HFFc6 (cell line): Measurements from ENCODE around the gene IMPDH1. TPM values are rescaled to one million over a fixed set of nuclear protein-coding genes. Genes with fewer than 3 reads are reported as not detected.
A peak's percentile ranks its signal among the peaks of the same experiment; 100 is the strongest.

ENCODE experiments used
- DNase-seq: peaks from one replicate; pipeline ENCODE4 v3.0.0-alpha.2; 2018
- H3K27ac Mint-ChIP-seq: 2 replicates; pipeline ENCODE4 v1.8.0; 2020; ENCODE audit warnings: mild to moderate bottlenecking, mixed read lengths
- H3K27me3 Mint-ChIP-seq: 2 replicates; pipeline ENCODE4 v1.8.0; 2021; ENCODE audit warnings: mild to moderate bottlenecking, moderate library complexity, mixed read lengths; ENCODE audit not compliant: insufficient read depth
- H3K36me3 Mint-ChIP-seq: 2 replicates; pipeline ENCODE4 v1.8.0; 2021; ENCODE audit warnings: low read depth, mixed read lengths
- H3K4me1 Mint-ChIP-seq: 2 replicates; pipeline ENCODE4 v1.8.0; 2020; ENCODE audit warnings: low read depth, mixed read lengths
- H3K4me3 Mint-ChIP-seq: 2 replicates; pipeline ENCODE4 v1.8.0; 2020; ENCODE audit warnings: mild to moderate bottlenecking, moderate library complexity, mixed read lengths
- H3K9me3 Mint-ChIP-seq: 2 replicates; pipeline ENCODE4 v1.8.0; 2020; ENCODE audit warnings: mild to moderate bottlenecking, mixed read lengths
- CTCF ChIP-seq: fragments of 200-600 bp; sonication (generic); IDR thresholded peaks from 2 replicates; pipeline ENCODE4 v1.5.0; 2021; ENCODE audit warnings: antibody characterized with exemption, mild to moderate bottlenecking
- total RNA-seq, 6 experiments: library from RNA; stranded (reverse); fragmentation: NEBNext Ultra II Directional; extraction: Animal tissue kit (Norgen Biotek cat#: 25700); gene quantifications; 2 replicates in 1 of 6; 3 replicates in 5 of 6; pipeline ENCODE4 v1.2.3, GENCODE V29; 2021

Gene IMPDH1
- total RNA-seq, 6 experiments from 2014 or later, result 81.8 to 107 (median 93.3) TPM

GRCh38 chr7:128415217-128415785 is 5.5 kb upstream of the IMPDH1 start:
- no peak for DNase-seq
- Mint-ChIP-seq H3K9me3 (peaks cover 10% of the 10 kb centered on the region), H3K4me3 (no peak overlapping the region), H3K27me3 (peaks cover 17% of the 10 kb centered on the region), H3K27ac (no peak overlapping the region), H3K36me3 (peaks cover 6% of the 10 kb centered on the region; the same call in 1 of the 2 replicates), H3K4me1 (peaks cover 10% of the 10 kb centered on the region)
- no peak for TF ChIP-seq CTCF

GRCh38 chr7:128410451-128410753 is 620 bp upstream of the IMPDH1 start:
- no peak for TF ChIP-seq CTCF
- Mint-ChIP-seq H3K9me3 (peaks cover 10% of the 10 kb centered on the region), H3K27ac (peak overlapping the region; percentile 86), H3K4me1 (peaks cover 15% of the 10 kb centered on the region), H3K27me3 (peaks cover 7% of the 10 kb centered on the region), H3K36me3 (peaks cover 6% of the 10 kb centered on the region; the same call in 1 of the 2 replicates), H3K4me3 (peak overlapping the region; percentile 90)
- no peak for DNase-seq

GRCh38 chr7:128408709-128409595 is 830 bp downstream of the IMPDH1 start:
- no peak for TF ChIP-seq CTCF
- Mint-ChIP-seq H3K4me3 (peak overlapping the region; percentile 90), H3K27me3 (peaks cover 7% of the 10 kb centered on the region), H3K9me3 (peaks cover 9% of the 10 kb centered on the region), H3K27ac (peak overlapping the region; percentile 59), H3K4me1 (peaks cover 26% of the 10 kb centered on the region), H3K36me3 (peaks cover 6% of the 10 kb centered on the region; the same call in 1 of the 2 replicates)
- DNase-seq, result no peak

DNA sequence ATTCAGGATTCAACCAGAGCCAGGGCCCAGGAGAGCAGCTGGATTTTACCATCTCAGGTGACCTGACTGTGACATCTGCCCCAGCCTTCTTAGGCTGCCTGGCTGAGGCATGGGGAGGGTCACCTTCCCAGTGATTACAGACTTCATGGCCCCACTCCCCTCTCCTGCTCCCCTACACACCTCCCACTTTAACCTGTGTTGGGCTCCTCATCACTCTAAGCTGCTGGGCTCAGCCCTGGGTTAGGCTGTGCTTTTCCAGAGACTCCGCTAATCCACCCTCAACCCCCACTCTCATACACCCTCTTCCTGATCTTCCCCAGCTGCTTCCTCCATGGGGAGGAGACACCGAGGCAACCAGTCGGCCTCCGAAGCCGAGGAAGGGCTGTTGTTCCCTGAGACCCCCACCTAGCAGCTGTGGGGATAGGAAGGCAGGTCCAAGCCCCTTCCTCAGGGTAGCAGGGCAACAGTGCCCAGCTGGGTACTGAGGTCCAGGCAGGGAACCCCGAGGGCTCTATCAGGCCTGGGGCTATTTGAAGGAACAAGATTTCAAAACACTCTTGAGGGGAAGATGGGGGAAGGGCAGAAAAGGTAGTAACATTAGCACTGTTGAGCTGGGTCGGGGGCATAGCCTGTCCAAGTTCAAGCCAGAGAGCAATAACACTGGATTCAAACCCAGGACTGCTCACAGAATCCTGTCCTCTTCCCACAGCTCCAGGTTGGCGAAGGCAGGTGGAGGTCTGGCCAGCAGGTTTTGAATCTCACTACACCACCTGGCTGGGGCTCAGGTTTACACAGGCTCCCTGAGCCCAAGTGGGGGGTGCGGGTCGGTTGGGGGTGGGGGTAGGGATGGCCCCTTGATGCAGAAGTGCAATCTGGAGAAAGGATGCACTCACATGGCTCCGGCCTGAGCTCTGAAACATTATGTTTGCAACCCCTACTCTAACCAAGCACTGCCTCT is 1.8 kb downstream of the IMPDH1 start:
- DNase-seq, result no peak
- Mint-ChIP-seq H3K27me3 (peaks cover 1% of the 10 kb centered on the region), H3K27ac (no peak overlapping the region), H3K4me3 (no peak overlapping the region), H3K4me1 (peaks cover 35% of the 10 kb centered on the region), H3K9me3 (no peaks in the 10 kb centered on the region), H3K36me3 (peaks cover 6% of the 10 kb centered on the region; the same call in 1 of the 2 replicates)
- TF ChIP-seq CTCF, result no peak

- Mint-ChIP-seq H3K36me3 (peaks cover 13% of the 10 kb centered on the region; the same call in 1 of the 2 replicates), H3K27ac (no peak overlapping the region), H3K4me3 (no peak overlapping the region), H3K9me3 (no peaks in the 10 kb centered on the region), H3K27me3 (peaks cover 1% of the 10 kb centered on the region), H3K4me1 (peaks cover 42% of the 10 kb centered on the region)
- DNase-seq, result no peak
- no peak for TF ChIP-seq CTCF
Measured at GRCh38 chr7:128407233-128407589, 2.6 kb downstream of the IMPDH1 start.
